ENCODE measurements around the gene SLC22A12. TPM values are rescaled to one million over a fixed set of nuclear protein-coding genes. Genes with fewer than 3 reads are reported as not detected.

SLC22A12 gene
- total RNA-seq, 2 donors from 2014 or later = not detected

DNA sequence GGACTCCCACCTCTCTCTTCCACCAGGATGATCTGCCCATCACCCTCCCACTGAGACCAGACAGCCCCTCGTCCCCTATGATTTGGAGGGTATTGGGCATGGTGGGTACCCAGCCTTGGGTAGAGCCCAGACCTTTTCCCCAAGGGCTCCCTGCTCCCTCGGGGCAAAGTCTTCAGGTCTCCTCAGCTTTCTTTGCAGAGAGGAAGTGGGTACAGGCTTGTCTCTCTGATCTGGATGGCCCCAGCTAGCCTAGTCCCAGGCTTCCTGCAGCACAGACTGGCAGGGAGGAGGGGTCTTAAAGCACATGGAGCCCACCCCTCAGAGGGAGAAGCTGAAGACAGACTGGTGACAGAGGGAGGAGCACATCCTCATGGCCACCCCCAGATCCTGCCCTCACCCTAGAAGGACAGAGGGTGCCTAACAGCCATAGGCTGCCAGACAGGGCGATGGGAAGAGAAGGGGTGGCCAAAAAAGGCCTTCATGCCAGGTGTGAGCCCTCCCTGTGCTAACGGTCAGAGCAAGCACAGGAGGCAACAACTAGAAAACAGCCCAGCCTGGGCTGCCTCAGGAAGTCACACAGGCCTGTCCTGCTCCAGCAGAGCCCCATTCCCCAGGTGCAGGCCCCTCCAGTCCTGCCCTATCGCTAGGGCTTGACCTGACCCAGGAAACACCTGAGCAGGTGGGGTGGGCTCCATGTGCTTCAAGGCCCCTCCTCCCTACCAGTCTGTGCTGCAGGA, 30.4 kb downstream of the SLC22A12 start:
- no peaks in the 10 kb centered on the region for H3K27me3 ChIP-seq
- H3K9me3 ChIP-seq = no peaks in the 10 kb centered on the region
- TF ChIP-seq CTCF (IDR thresholded peaks at IDR 0.05) = no peak
- H3K4me1 ChIP-seq = peaks cover 0 to 15% of the 10 kb centered on the region in 2 donors
- DNase-seq (ENCODE audit: low spot score) = no peak
- no peak overlapping the region for H3K4me3 ChIP-seq
- H3K27ac ChIP-seq = no peak overlapping the region
- no peaks in the 10 kb centered on the region for H3K36me3 ChIP-seq

GRCh38 chr11:64622681-64623080, 31.7 kb downstream of the SLC22A12 start:
- TF ChIP-seq CTCF (IDR thresholded peaks at IDR 0.05) = no peak

GRCh38 chr11:64624883-64625481, 34.0 kb downstream of the SLC22A12 start:
- Histone ChIP-seq H3K27me3 (no peaks in the 10 kb centered on the region), H3K4me3 (no peak overlapping the region), H3K9me3 (no peaks in the 10 kb centered on the region), H3K4me1 (peaks cover 0 to 5% of the 10 kb centered on the region in 2 donors), H3K27ac (no peak overlapping the region), H3K36me3 (no peaks in the 10 kb centered on the region)
- no peak for DNase-seq (ENCODE audit: low spot score)
- TF ChIP-seq CTCF (IDR thresholded peaks at IDR 0.05) = no peak

More at GRCh38 chr11:64622681-64623080, 31.7 kb downstream of the SLC22A12 start:
- H3K36me3 ChIP-seq = no peaks in the 10 kb centered on the region
- no peak overlapping the region for H3K4me3 ChIP-seq
- H3K9me3 ChIP-seq = no peaks in the 10 kb centered on the region
- no peak for DNase-seq (ENCODE audit: low spot score)
- H3K27ac ChIP-seq = no peak overlapping the region
- peaks cover 0 to 15% of the 10 kb centered on the region in 2 donors for H3K4me1 ChIP-seq
- H3K27me3 ChIP-seq = no peaks in the 10 kb centered on the region

GRCh38 chr11:64626637-64627036, 35.6 kb downstream of the SLC22A12 start:
- Histone ChIP-seq H3K27ac (no peak overlapping the region), H3K36me3 (no peaks in the 10 kb centered on the region), H3K27me3 (no peaks in the 10 kb centered on the region), H3K9me3 (no peaks in the 10 kb centered on the region), H3K4me1 (no peaks in the 10 kb centered on the region), H3K4me3 (no peak overlapping the region)
- DNase-seq (ENCODE audit: low spot score) = no peak
- no peak for TF ChIP-seq CTCF (IDR thresholded peaks at IDR 0.05)

- H3K27me3 ChIP-seq = no peaks in the 10 kb centered on the region
- no peak for DNase-seq (ENCODE audit: low spot score)
- no peaks in the 10 kb centered on the region for H3K9me3 ChIP-seq
- no peak overlapping the region for H3K27ac ChIP-seq
- no peaks in the 10 kb centered on the region for H3K4me1 ChIP-seq
- H3K4me3 ChIP-seq = no peak overlapping the region
- H3K36me3 ChIP-seq = no peaks in the 10 kb centered on the region
- no peak for TF ChIP-seq CTCF (IDR thresholded peaks at IDR 0.05)
Measured at GRCh38 chr11:64627371-64627770, 36.4 kb downstream of the SLC22A12 start.

Data from right atrium auricular region (tissue), 2 donors.